B cell (primary cell): Measurements from ENCODE around the gene ZCWPW2. TPM values are rescaled to one million over a fixed set of nuclear protein-coding genes. Genes with fewer than 3 reads are reported as not detected.

Source experiments
- ATAC-seq: fragments of 200-7000 bp; cut with Tn5 transposase; one replicate; pipeline ENCODE4 v1.10.0; 2021; ENCODE audit warnings: low read depth, mild to moderate bottlenecking, moderate number of reproducible peaks, moderate library complexity
- CTCF ChIA-PET: fragments of 350-600 bp; sonication (Branson Sonifier 250); formaldehyde crosslinking; loops from one replicate; lab custom pipeline; 2021; ENCODE audit warnings: antibody characterized with exemption, inconsistent platforms; lab: Charles Lee
- POLR2A ChIA-PET: fragments of 350-600 bp; sonication (Branson Sonifier 250); formaldehyde crosslinking; loops from one replicate; lab custom pipeline; 2021; ENCODE audit warnings: antibody characterized with exemption; lab: Charles Lee
- DNase-seq: peaks from one replicate; pipeline ENCODE4 v3.0.0; 2013
- H2AFZ ChIP-seq: 2 replicates; pipeline ENCODE4 v1.6.1; 2012; ENCODE audit warnings: mild to moderate bottlenecking, low read depth, low read length; ENCODE audit not compliant: insufficient read depth, poor library complexity, severe bottlenecking
- H3K27ac ChIP-seq, 2 donors: 1 replicate in 1 of 2; 2 replicates in 1 of 2; pipeline ENCODE4 v1.5.1; 2012 to 2013; ENCODE audit warnings: low read length in 2 of 2, mild to moderate bottlenecking in 2 of 2, moderate library complexity in 1 of 2
- H3K27me3 ChIP-seq, 4 experiments: fragments of 200-600 bp in 1 of 4; sonication (generic) in 1 of 4; replicated peaks in 1 of 4; 1 replicate in 2 of 4; 2 replicates in 2 of 4; pipeline versions ENCODE4 v1.6.1 to v1.7.0; 2013 to 2016; ENCODE audit warnings: low read length in 3 of 4, mild to moderate bottlenecking in 2 of 4, mixed read lengths in 1 of 4, moderate library complexity in 1 of 4; ENCODE audit not compliant: insufficient read depth in 4 of 4, control insufficient read depth in 3 of 4; ENCODE audit errors: control extremely low read depth in 1 of 4
- H3K36me3 ChIP-seq, 2 experiments: replicated peaks in 1 of 2; 1 replicate in 1 of 2; 2 replicates in 1 of 2; pipeline versions ENCODE4 v1.6.1 to v1.7.1; 2013; ENCODE audit warnings: low read length in 1 of 2; ENCODE audit not compliant: insufficient read depth in 2 of 2, control insufficient read depth in 1 of 2; ENCODE audit errors: control extremely low read depth in 1 of 2, extremely low read depth in 1 of 2
- H3K4me1 ChIP-seq, 2 donors: fragments of 200-600 bp in 1 of 2; sonication (generic) in 1 of 2; 1 replicate in 1 of 2; 2 replicates in 1 of 2; pipeline versions ENCODE4 v1.5.1 to v1.6.1; 2013 to 2017; ENCODE audit warnings: low read length in 2 of 2; ENCODE audit not compliant: control insufficient read depth in 2 of 2, insufficient read depth in 2 of 2
- H3K4me2 ChIP-seq: replicated peaks from 2 replicates; pipeline ENCODE3; 2012; ENCODE audit warnings: mild to moderate bottlenecking, low read depth, low read length; ENCODE audit not compliant: poor library complexity, severe bottlenecking
- H3K4me3 ChIP-seq, 5 experiments: fragments of 200-600 bp in 1 of 5; sonication (generic) in 1 of 5; 1 replicate in 3 of 5; 2 replicates in 2 of 5; pipeline versions ENCODE4 v1.5.1 to v1.7.0; 2011 to 2016; ENCODE audit warnings: low read length in 4 of 5, mild to moderate bottlenecking in 4 of 5, low read depth in 2 of 5, control low read depth in 1 of 5, moderate library complexity in 1 of 5; ENCODE audit not compliant: insufficient read depth in 1 of 5; ENCODE audit errors: control extremely low read depth in 1 of 5, extremely low read depth in 1 of 5
- H3K79me2 ChIP-seq: fragments of 200-600 bp; sonication (generic); one replicate; pipeline ENCODE4 v1.6.0; 2016; ENCODE audit warnings: low read length; ENCODE audit not compliant: control insufficient read depth, insufficient read depth
- H3K9ac ChIP-seq: fragments of 200-600 bp; sonication (generic); 2 replicates; pipeline ENCODE4 v1.6.1; 2017; ENCODE audit warnings: mild to moderate bottlenecking, low read length, moderate library complexity
- H3K9me3 ChIP-seq, 3 donors: one replicate each; pipeline versions ENCODE4 v1.6.1 to v1.7.1; 2013; ENCODE audit warnings: low read length in 2 of 3; ENCODE audit not compliant: control insufficient read depth in 2 of 3, insufficient read depth in 1 of 3; ENCODE audit errors: control extremely low read depth in 1 of 3
- H4K20me1 ChIP-seq: 2 replicates; pipeline ENCODE4 v1.6.0; 2012; ENCODE audit warnings: mild to moderate bottlenecking, low read length; ENCODE audit not compliant: insufficient read depth, control insufficient read depth, poor library complexity, severe bottlenecking
- H3K27ac Mint-ChIP-seq: one replicate; pipeline ENCODE4 v1.8.0; 2021; ENCODE audit warnings: mixed read lengths
- H3K27me3 Mint-ChIP-seq: one replicate; pipeline ENCODE4 v1.8.0; 2021; ENCODE audit warnings: mixed read lengths
- H3K4me1 Mint-ChIP-seq: one replicate; pipeline ENCODE4 v1.8.0; 2021; ENCODE audit warnings: mixed read lengths
- H3K4me3 Mint-ChIP-seq: one replicate; pipeline ENCODE4 v1.8.0; 2021; ENCODE audit warnings: mixed read lengths
- H3K9me3 Mint-ChIP-seq: one replicate; pipeline ENCODE4 v1.8.0; 2022; ENCODE audit warnings: mixed read lengths; ENCODE audit not compliant: insufficient read depth
- CTCF ChIP-seq: fragments of 200-600 bp; IDR thresholded peaks from one replicate; pipeline ENCODE4 v1.8.0; 2022; ENCODE audit warnings: antibody characterized with exemption, mild to moderate bottlenecking
- EZH2 ChIP-seq: IDR thresholded peaks from 2 replicates; pipeline ENCODE4 v1.6.1; 2012; ENCODE audit warnings: borderline replicate concordance, low read depth, mild to moderate bottlenecking, moderate library complexity, low read length; ENCODE audit not compliant: insufficient read depth, poor library complexity, severe bottlenecking
- WGBS: methylation state at CpG from one replicate; pipeline ENCODE4 v1.1.5; 2013; ENCODE audit warnings: missing lambda C conversion rate; ENCODE audit not compliant: insufficient coverage; 5-methylcytosine and 5-hydroxymethylcytosine counted together
- intact Hi-C: fragments of 100-400 bp; cut with micrococcal nuclease; formaldehyde crosslinking; loops from one replicate; pipeline ENCODE4 v1.10.0; 2022
- polyA plus RNA-seq: library from polyadenylated mRNA; depleted of rRNA; stranded (reverse); fragments of >200 nt; gene quantifications from 2 replicates; pipeline ENCODE4 v1.2.3, GENCODE V29; 2012
- total RNA-seq, 2 donors: library from RNA; stranded (reverse); fragments of 120-200 nt in 1 of 2; gene quantifications; 1 replicate in 1 of 2; 2 replicates in 1 of 2; pipeline versions ENCODE4 v1.2.3 to v1.2.4, GENCODE V29; 2013 to 2022

The ZCWPW2 gene
- total and polyA plus RNA-seq, 2 donors (not counting 1 experiment from before 2014, with no cell fraction given), result not detected

GRCh38 chr3:28376424-28376823, 27.9 kb downstream of the ZCWPW2 start:
- Histone ChIP-seq H3K36me3 (no peaks in the 10 kb centered on the region), H3K9ac (no peak overlapping the region), H3K9me3 (peaks cover 0 to 3% (median 0%) of the 10 kb centered on the region in 3 donors), H4K20me1 (no peaks in the 10 kb centered on the region), H3K4me3 (no peak overlapping the region), H3K4me2 (no peak overlapping the region), H3K79me2 (no peaks in the 10 kb centered on the region), H3K4me1 (no peaks in the 10 kb centered on the region), H3K27me3 (no peaks in the 10 kb centered on the region), H3K27ac (no peak overlapping the region), H2AFZ (no peak overlapping the region)
- intact Hi-C loops, result no loop called here
- Mint-ChIP-seq H3K27me3 (no peaks in the 10 kb centered on the region), H3K4me3 (no peak overlapping the region), H3K9me3 (no peaks in the 10 kb centered on the region), H3K4me1 (no peaks in the 10 kb centered on the region), H3K27ac (no peak overlapping the region)
- ChIA-PET POLR2A (no interaction called here), CTCF (no interaction called here)
- whole genome bisulfite sequencing, result no CpG with 5 or more reads among the region's 4 CpGs
- no peak for DNase-seq
- TF ChIP-seq EZH2, result no peak
- TF ChIP-seq CTCF, result no peak
- ATAC-seq, result no peak

- ATAC-seq (no peak), DNase-seq (no peak)
- intact Hi-C loops, result no loop called here
- no CpG with 5 or more reads among the region's 5 CpGs for WGBS
- Mint-ChIP-seq H3K4me1 (no peaks in the 10 kb centered on the region), H3K27me3 (peaks cover 4% of the 10 kb centered on the region), H3K4me3 (no peak overlapping the region), H3K27ac (no peak overlapping the region), H3K9me3 (no peaks in the 10 kb centered on the region)
- no peak overlapping the region for H3K27ac ChIP-seq
- TF ChIP-seq EZH2, result no peak
- no peak for TF ChIP-seq CTCF
- H3K9ac ChIP-seq, result no peak overlapping the region
- H3K27me3 ChIP-seq, result no peaks in the 10 kb centered on the region
- H3K36me3 ChIP-seq, result no peaks in the 10 kb centered on the region
- no peaks in the 10 kb centered on the region for H3K9me3 ChIP-seq
- no peak overlapping the region for H3K4me3 ChIP-seq
- no peaks in the 10 kb centered on the region for H3K4me1 ChIP-seq
- ChIA-PET POLR2A (interaction anchor here (0.5 kb wide), 1 partner anchor 653 kb away, joined by 5 read pairs; no protein-coding TSS in a partner anchor), CTCF (no interaction called here)
- no peaks in the 10 kb centered on the region for H4K20me1 ChIP-seq
- H3K4me2 ChIP-seq, result no peak overlapping the region
- no peak overlapping the region for H2AFZ ChIP-seq
- no peaks in the 10 kb centered on the region for H3K79me2 ChIP-seq
Observed at GRCh38 chr3:28386049-28386448, 37.5 kb downstream of the ZCWPW2 start.
